Measurements from ENCODE around the gene TRIM67.

- TF ChIP-seq ZNF565 (CRISPR knock-in tag; conservative IDR thresholded peaks at IDR 0.05; ENCODE audit: low read depth) (no peak), ZFP30 (CRISPR knock-in tag; IDR thresholded peaks at IDR 0.05) (no peak), TOX (CRISPR knock-in tag; IDR thresholded peaks at IDR 0.05; ENCODE audit: borderline replicate concordance) (no peak), PPARA (CRISPR knock-in tag; IDR thresholded peaks at IDR 0.05; ENCODE audit: borderline replicate concordance) (no peak), ZNF70 (CRISPR knock-in tag; IDR thresholded peaks at IDR 0.05) (no peak), CREB5 (CRISPR knock-in tag; IDR thresholded peaks at IDR 0.05; ENCODE audit: low read depth) (no peak), BACH2 (CRISPR knock-in tag; IDR thresholded peaks at IDR 0.05; ENCODE audit: borderline replicate concordance) (no peak), GLIS3 (CRISPR knock-in tag; IDR thresholded peaks at IDR 0.05) (no peak), ISL1 (CRISPR knock-in tag; IDR thresholded peaks at IDR 0.05) (no peak)
- TF ChIP-seq, protein P1, sequence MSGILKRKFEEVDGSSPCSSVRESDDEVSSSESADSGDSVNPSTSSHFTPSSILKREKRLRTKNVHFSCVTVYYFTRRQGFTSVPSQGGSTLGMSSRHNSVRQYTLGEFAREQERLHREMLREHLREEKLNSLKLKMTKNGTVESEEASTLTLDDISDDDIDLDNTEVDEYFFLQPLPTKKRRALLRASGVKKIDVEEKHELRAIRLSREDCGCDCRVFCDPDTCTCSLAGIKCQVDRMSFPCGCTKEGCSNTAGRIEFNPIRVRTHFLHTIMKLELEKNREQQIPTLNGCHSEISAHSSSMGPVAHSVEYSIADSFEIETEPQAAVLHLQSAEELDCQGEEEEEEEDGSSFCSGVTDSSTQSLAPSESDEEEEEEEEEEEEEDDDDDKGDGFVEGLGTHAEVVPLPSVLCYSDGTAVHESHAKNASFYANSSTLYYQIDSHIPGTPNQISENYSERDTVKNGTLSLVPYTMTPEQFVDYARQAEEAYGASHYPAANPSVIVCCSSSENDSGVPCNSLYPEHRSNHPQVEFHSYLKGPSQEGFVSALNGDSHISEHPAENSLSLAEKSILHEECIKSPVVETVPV (CRISPR knock-in tag; IDR thresholded peaks at IDR 0.05), result no peak
- TF ChIP-seq, protein P2, sequence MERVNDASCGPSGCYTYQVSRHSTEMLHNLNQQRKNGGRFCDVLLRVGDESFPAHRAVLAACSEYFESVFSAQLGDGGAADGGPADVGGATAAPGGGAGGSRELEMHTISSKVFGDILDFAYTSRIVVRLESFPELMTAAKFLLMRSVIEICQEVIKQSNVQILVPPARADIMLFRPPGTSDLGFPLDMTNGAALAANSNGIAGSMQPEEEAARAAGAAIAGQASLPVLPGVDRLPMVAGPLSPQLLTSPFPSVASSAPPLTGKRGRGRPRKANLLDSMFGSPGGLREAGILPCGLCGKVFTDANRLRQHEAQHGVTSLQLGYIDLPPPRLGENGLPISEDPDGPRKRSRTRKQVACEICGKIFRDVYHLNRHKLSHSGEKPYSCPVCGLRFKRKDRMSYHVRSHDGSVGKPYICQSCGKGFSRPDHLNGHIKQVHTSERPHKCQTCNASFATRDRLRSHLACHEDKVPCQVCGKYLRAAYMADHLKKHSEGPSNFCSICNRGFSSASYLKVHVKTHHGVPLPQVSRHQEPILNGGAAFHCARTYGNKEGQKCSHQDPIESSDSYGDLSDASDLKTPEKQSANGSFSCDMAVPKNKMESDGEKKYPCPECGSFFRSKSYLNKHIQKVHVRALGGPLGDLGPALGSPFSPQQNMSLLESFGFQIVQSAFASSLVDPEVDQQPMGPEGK (CRISPR knock-in tag; IDR thresholded peaks at IDR 0.05; ENCODE audit: borderline replicate concordance), result no peak
These were observed 32.0 kb downstream of the TRIM67 start for GRCh38 chr1:231193710-231194340.

All from SK-N-SH treated with all-trans-retinoic acid at 6 μM for 48 hours (cell line).